HL-60/S4 treated with retinoic acid at 250 ng/mL for 4 days and 3 days (cell line): Measurements from ENCODE around the gene AADACL4.
"Not testable (repeated sequence)": the region's sequence is repeated elsewhere in the genome, so short reads cannot be mapped to it uniquely, and the experiment has no call there.

Experiments
- in situ Hi-C: fragments of 300-500 bp; cut with MboI; formaldehyde crosslinking; loops from 2 replicates; pipeline ENCODE4 v1.7.0; 2022; ENCODE audit warnings: low sequenced_read_pairs

AADACL4 gene

DNA sequence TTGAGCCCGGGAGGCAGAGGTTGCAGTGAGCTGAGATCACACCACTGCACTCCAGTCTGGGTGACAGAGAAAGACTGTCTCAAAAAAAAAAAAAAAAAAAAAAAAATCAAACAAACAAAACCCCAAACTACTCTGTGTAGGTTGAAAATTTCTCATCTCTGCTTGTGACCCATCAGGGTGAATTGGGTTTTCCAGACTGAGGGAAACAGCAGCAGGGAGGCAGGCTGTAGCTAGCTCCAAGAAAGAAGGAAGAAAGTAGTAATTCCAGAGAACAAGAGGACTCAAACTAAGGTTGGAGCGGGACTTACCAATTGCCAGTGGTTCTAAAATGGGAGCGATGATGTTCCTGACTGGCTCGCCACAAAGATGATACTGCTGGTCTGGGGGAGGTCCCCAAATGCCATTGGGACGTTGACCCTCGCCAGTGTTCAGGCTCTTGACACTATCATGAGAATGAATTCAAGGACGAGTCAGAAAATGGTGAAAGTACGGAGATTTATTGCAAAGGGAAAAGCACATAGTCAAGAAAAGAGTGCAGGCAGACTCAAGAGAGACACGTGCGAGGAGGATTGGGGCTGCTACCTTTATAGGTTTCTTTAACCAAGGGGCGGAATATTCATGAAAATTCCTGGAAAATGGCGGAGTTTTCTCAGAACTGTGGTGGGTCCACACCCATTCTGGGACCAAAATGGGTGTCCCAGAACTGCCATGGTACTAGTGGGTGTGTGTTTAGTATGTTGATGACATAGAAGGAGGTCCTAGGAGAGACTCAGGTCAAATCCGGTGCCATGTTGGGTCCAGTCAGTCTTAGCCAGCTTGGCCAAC lies 13.4 kb downstream of the AADACL4 start:
- in situ Hi-C loops: loop anchor here (25.0 kb wide), 1 partner anchor 545 kb away; no protein-coding TSS in a partner anchor

DNA sequence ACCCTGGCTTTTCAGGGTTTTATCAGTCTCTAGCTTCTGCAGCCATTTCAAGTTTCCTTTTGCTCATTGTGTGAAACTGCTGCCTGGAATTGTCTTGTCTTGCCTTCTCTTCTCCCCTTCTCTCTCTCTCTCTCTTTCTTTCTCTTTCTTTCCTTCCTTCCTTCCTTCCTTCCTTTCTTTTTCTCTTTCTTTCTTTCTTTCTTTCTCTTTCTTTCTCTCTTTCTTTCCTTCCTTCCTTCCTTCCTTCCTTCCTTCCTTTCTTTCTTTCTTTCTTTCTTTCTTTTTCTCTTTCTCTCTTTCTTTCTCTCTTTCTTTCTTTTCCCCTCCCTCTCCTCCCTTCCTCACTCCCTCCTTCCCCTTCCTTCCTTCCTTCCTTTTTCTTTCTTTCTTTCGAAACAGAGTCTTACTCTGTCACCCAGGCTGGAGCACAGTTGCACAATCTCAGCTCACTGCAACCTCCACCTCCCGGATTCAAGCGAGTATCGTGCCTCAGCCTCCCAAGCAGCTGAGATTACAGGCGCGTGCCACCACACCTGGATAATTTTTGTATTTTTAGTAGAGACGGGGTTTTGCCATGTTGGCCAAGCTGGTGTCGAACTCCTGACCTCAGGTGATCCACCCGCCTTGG lies 14.1 kb downstream of the AADACL4 start:
- in situ Hi-C loops: loop anchor here (25.0 kb wide), 1 partner anchor 546 kb away; no protein-coding TSS in a partner anchor

DNA sequence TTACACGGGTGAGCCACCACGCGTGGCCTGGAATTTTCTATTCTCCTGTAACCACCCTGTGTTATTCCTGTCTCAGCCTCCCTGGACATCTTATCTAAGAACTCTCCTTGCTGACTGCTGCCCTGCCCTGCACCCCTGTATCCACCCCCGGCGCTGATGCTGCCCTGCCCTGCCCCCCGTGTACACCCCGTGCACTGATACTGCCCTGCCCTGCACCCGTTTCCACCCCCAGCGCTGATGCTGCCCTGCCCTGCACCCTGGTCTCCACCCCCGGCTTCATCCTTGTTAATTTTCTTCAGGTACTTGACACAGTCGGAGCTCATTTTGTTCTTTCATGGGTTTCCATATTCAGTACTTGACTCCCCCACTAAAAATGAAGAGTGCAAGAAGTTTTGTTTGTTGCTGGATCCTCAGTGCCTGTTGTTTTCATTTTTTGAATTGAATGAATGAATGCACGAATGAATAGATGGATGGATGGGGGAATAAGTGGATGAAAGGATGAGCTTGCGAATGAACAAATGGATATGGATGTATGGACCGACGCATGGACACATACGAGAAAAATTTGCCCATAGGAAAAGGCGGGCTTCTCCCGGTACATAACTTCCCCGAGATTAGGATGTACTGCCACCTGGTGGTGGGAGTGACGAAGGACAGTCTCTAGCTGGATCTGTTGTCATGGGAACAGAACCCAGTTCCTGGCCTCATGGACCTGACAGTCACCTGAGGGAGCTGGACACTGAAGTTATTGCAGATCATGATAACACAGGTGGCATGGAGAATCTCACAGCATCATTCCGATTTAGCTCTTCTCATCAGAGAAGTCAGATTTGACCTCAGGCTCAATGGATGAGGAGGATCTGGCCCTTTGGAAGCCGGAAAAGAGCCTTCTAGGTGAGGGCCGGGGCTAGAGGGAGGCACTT lies 14.9 kb downstream of the AADACL4 start:
- in situ Hi-C loops: loop anchor here (25.0 kb wide), 1 partner anchor 546 kb away; no protein-coding TSS in a partner anchor

DNA sequence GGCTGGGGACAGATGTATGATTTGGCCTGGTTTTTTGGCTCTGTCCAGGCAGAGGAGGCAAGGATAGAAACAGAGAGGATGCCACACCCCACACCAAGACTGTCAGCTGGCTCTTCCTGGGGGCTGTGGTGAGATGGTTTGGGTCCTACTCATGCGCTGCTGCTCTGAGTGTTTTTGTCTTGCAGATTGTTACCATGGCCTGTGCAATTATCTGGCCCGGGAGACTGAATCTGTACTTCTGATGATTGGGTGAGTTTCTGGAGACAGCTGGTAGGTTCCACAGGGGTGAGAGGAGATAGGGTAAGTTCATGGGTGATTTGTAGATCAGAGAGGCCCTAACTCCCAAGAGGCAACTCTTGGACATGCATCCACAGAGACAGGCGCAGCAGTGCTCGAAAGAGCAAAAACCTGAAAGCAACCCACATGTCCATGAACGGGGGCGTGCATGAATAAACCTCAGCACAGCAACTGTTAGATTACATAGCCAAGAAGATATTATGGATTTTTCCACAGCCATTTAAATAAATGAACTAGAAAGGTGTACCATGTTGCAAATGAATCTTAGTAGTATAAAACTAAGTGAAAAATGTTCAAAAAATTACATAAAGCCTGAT lies 17.8 kb downstream of the AADACL4 start:
- in situ Hi-C loops: loop anchor here (25.0 kb wide), 1 partner anchor 549 kb away; no protein-coding TSS in a partner anchor

DNA sequence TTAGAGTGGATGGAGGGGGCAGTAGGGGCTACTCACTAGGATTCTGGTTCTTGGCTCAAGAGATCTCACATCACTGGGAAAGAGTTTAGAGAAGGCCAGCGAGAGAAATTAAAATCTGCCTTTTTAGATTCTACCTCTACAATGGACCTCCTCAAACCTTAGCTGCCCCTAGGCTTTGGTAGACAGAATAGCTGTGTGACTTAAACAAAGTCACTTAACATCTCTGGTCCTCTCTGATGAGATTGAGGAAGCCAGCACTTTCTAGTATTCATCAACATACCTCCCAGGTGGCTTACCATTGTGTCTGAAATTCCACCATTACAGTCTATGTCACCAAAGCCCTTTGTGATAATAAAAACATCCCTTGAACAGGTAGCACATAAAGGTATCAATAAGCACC lies 18.7 kb downstream of the AADACL4 start:
- in situ Hi-C loops: loop anchor here (25.0 kb wide), 1 partner anchor 550 kb away; no protein-coding TSS in a partner anchor

DNA sequence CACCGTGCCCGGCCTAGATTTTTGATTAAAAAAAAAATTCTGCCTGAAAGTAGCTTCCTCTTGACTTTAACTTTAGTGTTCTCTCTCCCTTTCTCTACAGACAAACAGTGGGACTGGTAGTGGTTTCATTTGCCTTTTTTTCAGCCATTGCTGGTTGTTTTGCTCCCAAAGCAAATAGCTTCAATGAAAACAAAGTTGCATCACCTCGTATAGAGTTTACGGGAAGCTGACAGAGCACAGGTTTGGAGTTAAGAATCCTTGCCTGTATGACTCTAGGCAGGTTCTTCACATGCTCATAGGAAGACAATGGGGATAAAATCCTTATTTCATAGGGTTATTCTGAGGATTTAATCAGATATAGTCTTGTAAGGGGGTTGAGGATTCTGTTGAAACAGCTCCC lies 21.6 kb downstream of the AADACL4 start:
- in situ Hi-C loops: loop anchor here (25.0 kb wide), 1 partner anchor 553 kb away; no protein-coding TSS in a partner anchor

DNA sequence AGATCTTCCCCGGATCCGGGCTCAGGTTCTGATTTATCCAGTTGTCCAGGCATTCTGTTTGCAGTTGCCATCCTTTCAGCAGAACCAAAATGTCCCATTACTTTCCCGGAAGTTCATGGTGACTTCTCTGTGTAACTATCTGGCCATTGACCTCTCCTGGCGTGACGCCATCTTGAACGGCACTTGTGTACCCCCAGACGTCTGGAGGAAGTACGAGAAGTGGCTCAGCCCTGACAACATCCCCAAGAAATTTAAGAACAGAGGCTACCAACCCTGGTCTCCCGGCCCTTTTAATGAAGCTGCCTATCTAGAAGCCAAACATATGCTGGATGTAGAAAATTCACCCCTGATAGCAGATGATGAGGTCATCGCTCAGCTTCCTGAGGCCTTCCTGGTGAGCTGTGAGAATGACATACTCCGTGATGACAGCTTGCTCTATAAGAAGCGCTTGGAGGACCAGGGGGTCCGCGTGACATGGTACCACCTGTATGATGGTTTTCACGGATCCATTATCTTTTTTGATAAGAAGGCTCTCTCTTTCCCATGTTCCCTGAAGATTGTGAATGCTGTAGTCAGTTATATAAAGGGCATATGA lies 22.4 kb downstream of the AADACL4 start:
- in situ Hi-C loops: loop anchor here (25.0 kb wide), 1 partner anchor 554 kb away; no protein-coding TSS in a partner anchor

DNA sequence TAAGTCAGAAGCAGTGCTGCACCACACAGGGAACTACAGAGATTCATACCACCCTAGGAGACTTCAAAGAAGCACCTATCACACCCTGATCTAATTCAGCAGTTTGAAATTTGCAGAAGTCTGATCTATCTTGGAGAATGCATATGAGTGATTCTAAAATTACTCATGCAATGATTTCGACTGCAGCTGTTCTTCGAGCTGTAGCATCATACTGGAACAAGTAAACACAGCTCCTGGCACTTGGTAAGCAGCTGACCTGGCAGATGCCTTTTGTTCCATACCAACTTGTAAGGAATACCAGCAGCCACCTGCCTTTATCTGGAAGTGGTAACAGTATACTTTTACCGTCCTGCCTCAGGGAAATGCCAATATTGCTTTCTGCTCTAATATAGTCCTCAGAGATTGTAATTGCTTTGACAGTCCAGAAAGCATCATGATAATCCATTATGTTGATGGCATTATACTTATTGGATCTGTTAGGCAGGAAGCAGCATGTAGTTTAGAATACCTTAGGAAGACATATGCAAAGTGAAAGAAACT lies 25.7 kb downstream of the AADACL4 start:
- in situ Hi-C loops: loop anchor here (25.0 kb wide), 1 partner anchor 557 kb away; no protein-coding TSS in a partner anchor

DNA sequence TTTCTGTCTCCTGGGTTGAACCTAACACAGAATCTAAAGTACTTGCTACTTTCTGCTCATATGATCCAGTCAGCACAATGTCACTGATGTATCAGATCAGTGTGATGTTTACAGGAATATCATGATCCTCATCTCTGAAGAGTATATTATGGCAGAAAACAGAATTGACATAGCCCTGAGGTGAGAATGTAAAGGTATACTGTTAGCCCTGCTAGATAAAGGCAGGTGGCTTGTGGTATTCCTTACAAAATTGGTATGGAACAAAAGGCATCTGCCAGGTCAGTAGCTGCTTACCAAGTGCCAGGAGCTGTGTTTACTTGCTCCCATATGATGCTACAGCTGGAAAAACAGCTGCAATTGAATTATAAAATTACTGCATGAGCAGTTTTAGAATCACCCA lies 30.5 kb downstream of the AADACL4 start:
- in situ Hi-C loops: loop anchor here (25.0 kb wide), 1 partner anchor 562 kb away; no protein-coding TSS in a partner anchor

DNA sequence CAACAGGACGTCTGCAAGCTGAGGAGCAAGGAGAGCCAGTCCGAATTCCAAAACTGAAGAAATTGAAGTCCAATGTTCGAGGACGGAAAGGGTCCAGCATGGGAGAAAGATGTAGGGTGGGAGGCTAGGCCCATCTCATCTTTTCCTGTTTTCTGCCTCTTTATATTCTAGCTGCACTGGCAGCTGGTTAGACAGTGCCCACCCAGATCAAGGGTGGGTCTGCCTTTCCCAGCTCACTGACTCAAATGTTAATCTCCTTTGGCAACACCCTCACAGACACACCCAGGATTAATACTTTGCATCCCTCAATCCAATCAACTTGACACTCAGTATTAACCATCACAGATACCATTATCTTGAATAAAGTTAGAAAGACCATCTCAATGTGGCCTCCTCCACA lies 32.2 kb downstream of the AADACL4 start:
- in situ Hi-C loops: not testable (repeated sequence)

DNA sequence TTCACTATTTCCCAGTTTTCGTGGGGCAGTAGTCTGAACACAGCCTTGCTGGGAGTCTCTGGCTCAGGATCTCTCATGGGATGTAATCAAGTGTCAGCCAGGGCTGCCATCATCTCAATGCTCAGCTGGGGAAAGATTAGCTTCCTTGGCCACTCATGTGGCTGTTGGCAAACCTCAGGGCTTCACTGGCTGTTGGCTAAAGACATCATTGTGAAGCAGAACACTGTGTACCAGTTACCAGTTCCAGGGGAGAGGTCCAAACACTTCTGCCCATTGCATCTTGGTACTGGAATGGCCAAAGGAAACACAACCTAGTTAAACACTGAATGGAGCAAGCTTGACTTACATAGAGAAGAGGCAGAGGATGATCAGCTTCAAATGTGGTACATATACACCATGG lies 33.7 kb downstream of the AADACL4 start:
- in situ Hi-C loops: no loop called here

DNA sequence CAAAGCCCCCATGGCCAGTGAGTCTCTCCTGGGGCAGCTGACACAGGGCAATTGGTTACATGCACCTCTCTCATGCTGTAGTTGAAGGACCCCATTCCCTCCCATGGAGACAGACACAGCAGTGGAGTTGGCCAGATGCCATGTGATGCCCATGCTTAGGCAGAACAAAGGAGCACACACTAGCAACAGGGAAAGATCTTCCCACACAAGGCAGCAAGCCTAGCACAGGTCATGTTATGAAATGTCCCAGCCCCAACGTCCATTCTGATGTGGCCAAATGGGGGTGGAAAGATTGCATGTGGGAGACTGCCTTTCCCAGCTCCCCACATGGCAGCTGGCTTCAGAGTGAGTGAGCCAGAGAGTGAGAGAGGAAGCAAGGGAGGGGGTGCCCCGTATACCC lies 34.5 kb downstream of the AADACL4 start:
- in situ Hi-C loops: no loop called here

DNA sequence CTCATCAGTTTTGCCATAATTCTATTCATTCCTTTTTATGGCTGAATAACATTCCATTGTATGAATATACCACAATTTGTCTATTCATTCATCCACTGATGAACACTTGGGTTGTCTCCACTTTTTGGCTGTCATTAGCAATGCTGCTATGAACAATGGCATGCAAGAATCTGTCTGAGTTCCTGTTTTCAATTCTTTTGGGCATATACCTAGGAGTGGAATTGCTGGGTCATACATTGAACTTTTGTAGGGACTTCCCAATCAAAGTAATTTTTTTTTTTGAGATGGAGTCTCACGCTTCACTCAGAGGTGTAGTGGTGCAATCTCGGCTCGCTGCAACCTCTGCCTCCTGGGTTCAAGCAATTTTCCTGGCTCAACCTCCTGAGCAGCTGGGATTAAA lies 34.9 kb downstream of the AADACL4 start:
- in situ Hi-C loops: no loop called here

DNA sequence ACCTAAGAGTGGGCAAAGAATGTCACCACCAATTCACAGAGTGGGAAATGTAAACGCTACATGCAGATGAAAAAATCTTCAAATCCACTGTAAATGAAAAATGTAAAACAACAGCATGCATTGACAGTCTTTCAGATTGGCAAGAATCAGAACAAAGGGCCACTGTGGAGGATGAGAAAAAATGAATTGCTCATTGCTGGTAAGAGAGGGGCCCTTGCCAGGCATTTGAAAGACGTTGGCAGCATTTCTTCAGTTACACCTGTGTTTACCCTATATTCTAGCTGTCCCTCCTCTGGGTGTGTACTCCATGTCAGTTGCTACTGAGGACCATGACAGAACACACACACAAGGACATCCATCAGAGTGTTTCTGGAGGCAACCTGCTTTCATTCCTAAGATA lies 46.3 kb downstream of the AADACL4 start:
- in situ Hi-C loops: no loop called here

DNA sequence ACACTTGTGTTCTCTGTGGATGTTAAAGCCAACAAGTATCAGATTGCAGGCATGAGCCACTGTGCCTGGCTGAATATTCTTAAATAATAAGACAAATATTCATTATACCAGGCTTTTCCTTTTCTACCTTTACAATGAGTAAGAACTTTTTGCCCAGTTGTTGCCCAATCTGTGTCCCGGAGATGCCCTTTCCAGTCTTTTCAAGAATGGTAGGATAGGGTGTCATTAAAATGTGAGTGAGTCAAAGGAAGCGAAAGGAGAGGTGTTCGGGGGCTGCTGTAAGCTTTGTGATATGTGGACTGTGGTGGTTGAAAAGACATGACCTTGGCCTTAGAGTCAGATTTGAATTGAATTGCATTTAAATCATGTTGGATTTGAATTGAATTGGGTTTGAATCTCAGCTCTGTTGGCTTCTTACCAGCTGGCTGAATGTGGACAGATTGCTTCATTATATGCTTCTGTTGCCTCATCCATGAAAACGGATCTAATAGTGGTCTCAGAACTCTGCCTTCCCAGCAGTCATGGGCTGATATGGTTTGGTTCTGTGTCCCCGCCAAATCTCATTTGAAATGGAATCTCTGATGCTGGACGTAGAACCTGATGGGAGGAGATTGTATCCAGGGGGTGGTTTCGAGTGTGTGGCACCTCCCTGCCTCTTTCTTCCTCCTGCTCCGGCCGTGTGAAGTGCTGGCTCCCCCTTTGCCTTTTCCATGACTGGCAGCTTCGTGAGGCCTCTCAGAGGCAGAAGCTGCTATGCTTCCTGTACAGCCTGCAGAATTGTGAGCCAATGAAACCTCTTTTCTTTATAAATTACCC lies 49.3 kb downstream of the AADACL4 start:
- in situ Hi-C loops: no loop called here

DNA sequence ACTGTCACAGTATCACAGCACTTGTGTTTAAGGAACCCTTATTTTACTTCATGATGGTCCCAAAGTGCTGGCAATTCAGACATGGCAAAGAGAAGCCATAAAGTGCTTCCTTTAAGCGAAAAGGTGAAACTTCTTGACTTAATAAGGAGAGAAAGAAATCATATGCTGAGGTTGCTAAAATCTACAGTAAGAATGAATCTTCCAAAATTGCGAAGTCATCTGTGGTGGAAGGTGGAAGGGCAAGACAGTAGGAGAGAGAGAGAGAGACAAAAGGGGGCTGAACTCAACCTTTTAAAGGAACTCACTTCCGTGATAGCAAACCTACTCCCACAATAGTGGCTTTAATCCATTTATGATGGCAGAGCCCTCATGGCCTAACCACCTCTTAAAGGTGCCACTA lies 52.8 kb downstream of the AADACL4 start:
- in situ Hi-C loops: no loop called here

DNA sequence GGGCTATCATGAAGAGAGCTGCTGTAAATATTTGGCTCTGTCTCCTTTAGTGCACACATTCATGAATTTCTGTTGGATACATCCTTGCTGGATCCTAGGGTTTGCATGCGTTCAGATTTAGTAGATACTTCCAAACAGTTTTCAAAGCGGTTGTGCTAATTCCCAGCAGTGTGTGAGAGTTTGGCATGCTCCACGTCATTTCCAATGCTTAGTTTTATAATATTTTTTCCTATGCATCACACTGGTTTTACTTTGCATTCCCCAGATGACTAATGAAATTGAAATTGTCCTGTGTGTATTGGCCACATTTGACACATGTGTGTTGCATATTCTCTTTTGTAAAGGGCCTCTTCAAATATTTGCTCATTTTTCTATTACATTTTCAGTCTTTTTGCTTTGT lies 53.5 kb downstream of the AADACL4 start:
- in situ Hi-C loops: no loop called here

DNA sequence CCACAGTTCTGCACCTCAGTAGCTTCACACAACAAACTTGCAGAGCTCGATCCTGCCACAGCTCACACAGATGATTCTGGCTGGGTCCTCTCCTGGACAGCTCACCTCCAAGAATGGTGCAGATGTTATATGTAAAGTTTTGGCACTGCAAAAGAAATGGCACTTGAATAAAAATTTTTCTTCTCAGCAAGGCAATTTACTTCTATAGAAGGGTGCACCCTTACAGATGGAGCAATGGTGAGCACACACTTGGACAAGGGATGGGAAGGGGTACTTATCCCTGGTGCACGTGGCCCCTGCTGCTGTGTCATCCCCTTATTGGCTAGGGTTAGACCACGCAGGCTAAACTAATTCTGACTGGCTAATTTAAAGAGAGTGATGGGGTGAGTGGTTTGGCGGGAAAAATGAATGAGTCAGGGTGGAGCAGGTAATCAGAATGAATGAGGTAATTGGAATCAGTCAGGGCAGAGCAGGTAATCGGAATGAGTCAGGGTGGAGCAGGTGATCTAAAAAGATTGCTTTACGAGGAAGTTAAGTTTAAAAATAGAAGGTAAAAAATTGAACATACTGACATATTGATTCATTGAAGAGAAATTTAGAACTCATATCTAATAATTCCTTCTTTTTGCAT lies 60.1 kb downstream of the AADACL4 start:
- in situ Hi-C loops: no loop called here
